GM18505 (cell line): ENCODE results near the gene MRPL20.
A peak's percentile ranks its signal among the peaks of the same experiment; 100 is the strongest.
"Not testable (repeated sequence)": the region's sequence is repeated elsewhere in the genome, so short reads cannot be mapped to it uniquely, and the experiment has no call there.

Experiments
- ATAC-seq: cut with Tn5 transposase; IDR thresholded peaks from one replicate; pipeline ENCODE4 v1.9.1; 2021; ENCODE audit not compliant: unreplicated experiment
- POLR2A ChIP-seq: IDR thresholded peaks from 4 replicates; pipeline ENCODE4 v1.6.1; 2011; ENCODE audit warnings: borderline replicate concordance; ENCODE audit not compliant: insufficient read depth, insufficient read length; ENCODE audit errors: extremely low read depth

The MRPL20 gene

GRCh38 chr1:1388078-1388472 is 19.0 kb downstream of the MRPL20 start:
- no peak for ATAC-seq
- TF ChIP-seq POLR2A = no peak

DNA sequence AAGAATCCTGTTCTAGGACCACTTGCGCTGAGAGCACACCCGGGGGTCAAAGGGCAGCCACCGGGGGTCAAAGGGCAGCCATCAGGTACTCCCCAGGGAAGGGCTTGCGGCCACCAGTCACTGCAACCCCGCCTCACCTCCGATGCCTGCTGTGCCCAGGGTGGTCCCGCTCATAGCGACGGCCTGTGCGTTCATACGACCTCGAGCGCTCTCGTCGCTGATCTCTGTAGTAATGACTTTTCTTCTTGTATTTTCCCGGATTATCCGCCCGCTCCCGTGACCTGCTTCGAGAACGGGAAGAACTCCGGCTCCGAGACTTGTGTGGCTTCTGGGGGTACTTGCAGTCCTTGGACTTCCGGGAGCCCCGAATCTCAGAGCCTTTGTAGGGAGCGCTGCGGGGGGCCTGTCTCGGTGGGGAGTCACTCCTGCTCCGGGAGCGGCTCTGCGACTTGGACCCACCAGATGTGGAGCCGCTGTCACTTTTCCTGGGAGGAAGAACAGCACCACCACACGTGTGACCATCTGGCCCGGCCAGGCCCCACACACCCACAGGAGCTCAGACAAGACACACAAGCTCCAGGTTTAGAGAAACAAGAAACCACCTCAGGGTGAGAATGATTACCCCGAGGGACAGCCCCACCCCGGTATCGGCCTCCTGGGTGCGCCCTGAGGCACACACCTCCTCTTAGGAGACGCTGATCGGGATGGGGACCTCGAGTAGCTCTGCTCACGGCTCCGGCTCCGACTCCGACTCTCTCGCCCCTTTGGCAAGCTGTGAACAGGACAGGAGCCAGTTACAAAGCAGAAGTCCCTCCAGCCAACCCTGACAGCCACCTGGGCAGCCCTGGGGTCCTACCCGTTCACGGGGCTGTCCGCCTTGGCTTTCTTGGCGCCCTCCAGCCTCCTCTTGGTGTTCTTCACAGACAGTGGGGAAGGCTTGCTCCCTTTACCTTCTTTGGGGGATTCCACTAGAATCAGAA is 19.7 kb downstream of the MRPL20 start:
- no peak for TF ChIP-seq POLR2A

DNA sequence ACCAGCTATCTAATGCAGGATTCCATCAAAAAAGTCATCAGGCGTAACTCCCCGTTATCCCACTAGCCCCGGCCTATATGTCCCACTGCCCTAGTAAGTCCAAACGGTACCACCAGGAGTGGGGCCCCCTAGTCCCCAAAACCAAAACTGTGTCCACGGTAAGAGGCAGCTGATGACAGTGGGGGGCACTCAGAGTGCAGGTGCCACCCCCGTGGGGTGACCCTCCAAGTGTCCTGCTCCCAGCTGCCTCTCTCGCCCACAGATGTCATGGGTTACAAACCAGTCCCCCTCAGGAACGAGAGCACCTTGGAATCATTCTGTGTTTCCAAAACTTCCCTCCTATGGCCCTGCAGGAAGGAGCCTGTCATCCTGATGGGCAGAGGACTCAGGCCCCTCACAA is 21.2 kb downstream of the MRPL20 start:
- no peak for ATAC-seq
- TF ChIP-seq POLR2A = no peak

More for the DNA sequence above, 19.7 kb downstream of the MRPL20 start:
- no peak for ATAC-seq

DNA sequence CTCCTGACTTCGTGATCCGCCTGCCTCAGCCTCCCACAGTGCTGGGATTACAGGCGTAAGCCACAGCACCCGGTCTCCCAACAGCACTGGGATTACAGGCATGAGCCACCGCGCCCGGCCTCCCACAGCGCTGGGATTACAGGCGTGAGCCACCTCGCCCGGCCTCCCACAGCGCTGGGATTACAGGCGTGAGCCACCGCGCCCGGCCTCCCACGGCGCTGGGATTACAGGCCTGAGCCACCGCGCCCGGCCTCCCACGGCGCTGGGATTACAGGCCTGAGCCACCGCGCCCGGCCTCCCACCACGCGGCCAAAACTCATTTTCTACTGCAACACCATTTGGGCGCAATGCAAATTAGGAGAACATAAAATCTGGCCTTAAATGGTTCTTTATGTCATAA is 21.8 kb downstream of the MRPL20 start:
- not testable (repeated sequence) for ATAC-seq

DNA sequence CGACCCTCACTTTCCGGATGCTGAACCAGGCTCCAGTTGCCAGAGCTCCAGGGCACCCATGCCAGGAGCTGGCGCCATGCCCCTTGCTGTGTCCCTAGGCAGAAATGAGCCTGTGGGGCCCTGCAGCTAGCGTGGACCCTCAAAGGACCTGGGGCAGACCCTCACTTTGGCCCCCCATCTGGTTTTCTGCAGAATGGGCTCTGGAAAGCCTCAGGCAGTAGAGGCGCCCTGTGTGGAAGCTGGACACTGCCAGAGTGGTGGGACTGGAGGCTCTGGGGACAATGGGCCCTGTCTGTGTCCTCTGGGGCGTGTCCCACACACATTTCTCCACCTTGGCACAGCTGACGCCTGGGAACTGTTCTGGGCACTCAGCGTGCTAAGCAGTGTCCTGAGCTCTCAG is 25.8 kb downstream of the MRPL20 start:
- TF ChIP-seq POLR2A = no peak
- no peak for ATAC-seq

GRCh38 chr1:1380860-1381259 is 26.2 kb downstream of the MRPL20 start:
- no peak for TF ChIP-seq POLR2A
- no peak for ATAC-seq

GRCh38 chr1:1377540-1378205 is 29.4 kb downstream of the MRPL20 start:
- TF ChIP-seq POLR2A = no peak
- ATAC-seq = no peak

- TF ChIP-seq POLR2A = no peak
- no peak for ATAC-seq
Measured at GRCh38 chr1:1376551-1377226, 30.4 kb downstream of the MRPL20 start.

DNA sequence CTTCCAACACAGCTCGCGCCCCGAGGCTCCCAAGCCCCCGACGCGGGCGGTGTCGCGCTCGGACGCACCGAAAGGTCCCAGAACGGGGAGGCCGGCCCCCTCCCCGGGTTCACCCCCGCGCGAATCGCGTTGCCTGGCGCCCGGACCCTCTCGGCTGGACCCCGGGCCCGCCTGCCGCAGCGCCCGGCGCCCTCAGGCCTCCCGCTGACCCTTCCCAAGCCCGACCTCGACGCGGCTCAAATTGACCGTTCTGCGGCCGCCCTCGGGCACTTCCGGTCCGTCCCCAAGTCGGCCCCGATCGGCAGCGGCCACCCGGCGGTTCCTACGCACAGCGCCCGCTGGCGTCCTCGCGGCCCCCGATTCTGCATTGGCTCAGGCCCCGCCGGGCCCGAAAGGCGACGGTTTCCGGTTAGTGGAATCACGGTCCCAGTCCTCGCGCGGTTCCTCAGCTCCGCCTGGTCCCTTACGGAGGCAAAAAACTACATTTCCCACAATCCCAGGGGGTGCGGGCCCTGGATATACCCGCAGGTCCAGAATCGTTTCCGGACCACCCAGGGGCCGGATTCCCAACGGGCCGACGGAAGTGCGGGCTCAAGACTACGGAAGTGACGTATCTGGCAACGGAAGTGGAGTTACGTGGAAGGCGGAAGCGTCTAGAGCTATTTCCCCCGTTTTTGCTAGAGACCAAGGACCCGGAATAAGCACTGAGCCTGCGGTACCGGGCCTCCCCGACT is 32.0 kb downstream of the MRPL20 start, which contains the start of gene AURKAIP1:
Gene AURKAIP1, minus strand, starts transcription at position 279 of the 734 bp plus-strand sequence. CDS start 451 bp downstream, outside the sequence.
- peak; percentile 73 for ATAC-seq
- TF ChIP-seq POLR2A = peak; percentile 73

DNA sequence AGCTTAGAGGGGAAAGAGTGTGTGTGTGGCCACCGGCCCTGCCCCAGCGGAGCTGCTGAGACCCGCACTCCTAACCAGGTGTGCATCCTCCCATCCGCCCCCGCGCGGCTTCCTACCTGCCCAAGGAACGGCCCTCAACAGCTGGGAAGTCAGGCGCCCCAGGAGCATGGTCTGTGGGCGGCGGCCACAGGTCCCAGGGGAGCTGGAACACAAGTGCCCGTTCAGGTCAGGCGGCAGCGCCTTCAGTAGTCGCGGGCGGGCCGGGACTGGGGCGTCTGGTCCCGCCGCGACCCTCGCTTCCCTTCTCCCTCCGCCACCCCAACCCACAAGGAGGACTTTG is 32.5 kb downstream of the MRPL20 start:
- peak; percentile 2 for ATAC-seq
- TF ChIP-seq POLR2A = no peak

DNA sequence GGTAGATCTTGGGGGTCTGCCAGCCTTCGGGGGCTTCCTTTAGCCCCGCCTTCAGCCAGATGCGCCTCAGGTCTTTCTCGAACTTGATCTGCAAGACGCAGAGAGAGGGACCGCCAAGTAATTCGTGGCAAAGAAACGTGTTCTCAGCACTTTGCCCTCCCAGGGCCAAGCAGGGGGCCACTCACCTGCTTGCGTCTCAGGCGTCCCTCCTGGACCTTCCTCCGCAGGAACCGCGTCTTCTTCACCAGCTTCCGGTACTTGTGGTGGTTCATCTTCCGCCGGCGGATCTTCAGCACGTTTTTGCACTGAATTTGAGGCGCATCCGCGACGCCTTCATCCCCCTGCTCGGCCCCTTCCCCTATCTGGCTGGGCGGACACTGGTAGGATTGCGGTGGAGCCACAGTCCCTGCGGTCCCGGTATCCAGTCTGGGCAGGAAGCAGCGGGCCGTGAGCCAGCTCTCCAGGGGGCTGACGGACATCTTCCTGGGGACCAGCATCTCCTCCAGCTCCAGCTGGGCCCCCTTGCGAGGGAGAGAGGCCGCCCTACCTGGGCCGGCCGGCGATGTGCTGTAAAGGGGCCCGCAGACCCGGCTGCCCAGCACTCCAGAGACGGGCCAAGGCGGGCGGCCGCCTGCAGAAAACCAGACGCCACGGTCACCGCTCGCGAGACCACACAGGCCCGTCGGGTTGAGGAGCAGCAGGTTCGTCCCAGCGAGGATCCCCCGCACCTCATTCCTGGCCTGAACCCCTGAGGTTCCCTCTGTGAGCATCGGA is 33.1 kb downstream of the MRPL20 start:
- no peak for TF ChIP-seq POLR2A
- ATAC-seq = no peak
